ENCODE data around the gene KNG1. TPM values are rescaled to one million over a fixed set of nuclear protein-coding genes. Genes with fewer than 3 reads are reported as not detected.

The KNG1 gene
- total and polyA plus RNA-seq, 10 of the 15 experiments (the other 5 are each of a cell fraction or from before 2014, with no cell fraction given), result 0.21 TPM; not detected in 9

DNA sequence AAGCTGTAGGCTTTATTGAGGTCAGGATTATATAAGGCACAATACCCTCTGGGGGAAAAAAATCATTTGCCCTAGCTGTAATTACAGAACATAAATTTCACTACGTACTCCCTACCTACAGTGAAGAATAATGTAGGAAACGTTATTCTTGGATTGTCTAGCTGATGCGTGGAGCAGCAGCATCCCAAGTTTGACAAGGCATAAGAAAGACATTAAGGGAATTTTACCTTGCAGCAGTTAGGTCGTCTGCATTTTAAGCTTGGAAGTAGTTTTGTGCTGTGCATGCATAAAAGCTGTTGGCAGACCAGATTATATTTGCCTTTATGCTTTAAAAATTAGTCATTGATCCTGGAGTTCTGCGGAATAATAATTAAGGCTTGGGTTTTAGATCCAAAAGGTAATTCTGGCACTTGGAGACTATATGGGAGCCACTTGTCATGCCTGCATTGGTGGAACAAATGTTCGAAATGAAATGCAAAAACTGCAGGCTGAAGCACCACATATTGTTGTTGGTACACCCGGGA, 68.4 kb downstream of the KNG1 start:
- WGBS (ENCODE audit: insufficient coverage, insufficient replicate concordance, low lambda C conversion rate, missing lambda C conversion rate), result under 1% methylated on average over 7 of the region's 7 CpGs
- peaks cover 64% of the 10 kb centered on the region for H3K79me2 ChIP-seq (ENCODE audit: control insufficient read depth, insufficient read depth, low read length)
- TF ChIP-seq SMC3 (IDR thresholded peaks at IDR 0.05; ENCODE audit: borderline replicate concordance, low read length) (no peak), POU2F2 (IDR thresholded peaks at IDR 0.05; ENCODE audit: borderline replicate concordance, low read depth, low read length) (peak; percentile 34; the same call in 1 of the 3 replicates), POLR2AphosphoS5 (IDR thresholded peaks at IDR 0.05; ENCODE audit: low read length) (peak; percentile 30), ZBED1 (IDR thresholded peaks at IDR 0.05; ENCODE audit: borderline replicate concordance) (peak; percentile 36; the same call in 1 of the 2 replicates)
- TF ChIP-seq, protein P1, sequence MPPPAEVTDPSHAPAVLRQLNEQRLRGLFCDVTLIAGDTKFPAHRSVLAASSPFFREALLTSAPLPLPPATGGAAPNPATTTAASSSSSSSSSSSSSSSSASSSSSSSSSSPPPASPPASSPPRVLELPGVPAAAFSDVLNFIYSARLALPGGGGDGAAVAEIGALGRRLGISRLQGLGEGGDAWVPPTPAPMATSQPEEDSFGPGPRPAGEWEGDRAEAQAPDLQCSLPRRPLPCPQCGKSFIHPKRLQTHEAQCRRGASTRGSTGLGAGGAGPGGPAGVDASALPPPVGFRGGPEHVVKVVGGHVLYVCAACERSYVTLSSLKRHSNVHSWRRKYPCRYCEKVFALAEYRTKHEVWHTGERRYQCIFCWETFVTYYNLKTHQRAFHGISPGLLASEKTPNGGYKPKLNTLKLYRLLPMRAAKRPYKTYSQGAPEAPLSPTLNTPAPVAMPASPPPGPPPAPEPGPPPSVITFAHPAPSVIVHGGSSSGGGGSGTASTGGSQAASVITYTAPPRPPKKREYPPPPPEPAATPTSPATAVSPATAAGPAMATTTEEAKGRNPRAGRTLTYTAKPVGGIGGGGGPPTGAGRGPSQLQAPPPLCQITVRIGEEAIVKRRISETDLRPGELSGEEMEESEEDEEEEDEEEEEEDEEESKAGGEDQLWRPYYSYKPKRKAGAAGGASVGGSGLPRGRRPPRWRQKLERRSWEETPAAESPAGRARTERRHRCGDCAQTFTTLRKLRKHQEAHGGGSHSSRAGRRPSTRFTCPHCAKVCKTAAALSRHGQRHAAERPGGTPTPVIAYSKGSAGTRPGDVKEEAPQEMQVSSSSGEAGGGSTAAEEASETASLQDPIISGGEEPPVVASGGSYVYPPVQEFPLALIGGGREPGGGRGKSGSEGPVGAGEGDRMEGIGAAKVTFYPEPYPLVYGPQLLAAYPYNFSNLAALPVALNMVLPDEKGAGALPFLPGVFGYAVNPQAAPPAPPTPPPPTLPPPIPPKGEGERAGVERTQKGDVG (CRISPR knock-in tag; IDR thresholded peaks at IDR 0.05), result no peak
- ChIA-PET POLR2A (interaction anchor here (1.2 to 4.2 kb wide), 5 partner anchors 12 to 219 kb away, joined by 3 to 24 read pairs (median 14); partner anchors contain the start of genes DNAJB11, RFC4 and TBCCD1), CTCF (interaction anchor here (1.1 to 2.6 kb wide), 3 partner anchors 13 to 168 kb away, joined by 3 to 9 read pairs (median 4); no protein-coding TSS in a partner anchor), SMC1A (ENCODE audit: uncharacterized antibody, unreplicated experiment) (interaction anchor here (0.8 to 1.5 kb wide), 3 partner anchors 20 to 168 kb away, joined by 3 read pairs; no protein-coding TSS in a partner anchor), RAD21 (ENCODE audit: unreplicated experiment) (no interaction called here)
- FAIRE-seq (no peak), ATAC-seq (no peak), DNase-seq (ENCODE audit: low read depth, low spot score) (no peak)
- peak overlapping the region; percentile 64 for H3K4me2 ChIP-seq (ENCODE audit: control insufficient read depth, insufficient read depth)
- H3K9ac ChIP-seq (ENCODE audit: control insufficient read depth, insufficient read depth, low read length), result peak overlapping the region; percentile 100
- H3K36me3 ChIP-seq (ENCODE audit: control insufficient read depth in 2 of 2, insufficient read depth in 2 of 2, low read length in 1 of 2), result peaks cover 20 to 55% of the 10 kb centered on the region in 2 experiments
- BruUV-seq (replicated peaks), result no TSS peak
- no peaks in the 10 kb centered on the region; the same call in 1 of the 3 replicates for H3K9me3 ChIP-seq (replicated peaks; ENCODE audit: control insufficient read depth, insufficient read depth, low read length)
- intact Hi-C loops (cut with micrococcal nuclease; ENCODE audit: unreplicated experiment), result loop anchor here (10.0 kb wide), 1 partner anchor 239 kb away; no protein-coding TSS in a partner anchor
- in situ Hi-C loops (cut with MboI), result loop anchor here (25.0 kb wide), 1 partner anchor 848 kb away; the partner anchor contains the start of gene TRA2B
- no peaks in the 10 kb centered on the region for H3K4me1 ChIP-seq (ENCODE audit: control insufficient read depth, insufficient read depth, low read length)
- H3K4me3 ChIP-seq, result peak overlapping the region; percentile 78
- no peak overlapping the region for H3K27ac ChIP-seq (ENCODE audit: control insufficient read depth, insufficient read depth)
- no peak overlapping the region for H2AFZ ChIP-seq (ENCODE audit: control insufficient read depth, low read depth, low read length)
- no peaks in the 10 kb centered on the region for H3K27me3 ChIP-seq (replicated peaks in 1 of 2; ENCODE audit: control insufficient read depth in 2 of 2, insufficient read depth in 2 of 2, low read length in 1 of 2)
- peaks cover 22% of the 10 kb centered on the region; the same call in 1 of the 2 replicates for H4K20me1 ChIP-seq (ENCODE audit: control insufficient read depth, insufficient read depth)

Data from GM12878 (cell line).